ENCODE results near the gene OLIG1. TPM values are rescaled to one million over a fixed set of nuclear protein-coding genes. Genes with fewer than 3 reads are reported as not detected.

The OLIG1 gene
- total and polyA plus RNA-seq, 5 donors = 0.68 to 1.3 TPM; not detected in 3

DNA sequence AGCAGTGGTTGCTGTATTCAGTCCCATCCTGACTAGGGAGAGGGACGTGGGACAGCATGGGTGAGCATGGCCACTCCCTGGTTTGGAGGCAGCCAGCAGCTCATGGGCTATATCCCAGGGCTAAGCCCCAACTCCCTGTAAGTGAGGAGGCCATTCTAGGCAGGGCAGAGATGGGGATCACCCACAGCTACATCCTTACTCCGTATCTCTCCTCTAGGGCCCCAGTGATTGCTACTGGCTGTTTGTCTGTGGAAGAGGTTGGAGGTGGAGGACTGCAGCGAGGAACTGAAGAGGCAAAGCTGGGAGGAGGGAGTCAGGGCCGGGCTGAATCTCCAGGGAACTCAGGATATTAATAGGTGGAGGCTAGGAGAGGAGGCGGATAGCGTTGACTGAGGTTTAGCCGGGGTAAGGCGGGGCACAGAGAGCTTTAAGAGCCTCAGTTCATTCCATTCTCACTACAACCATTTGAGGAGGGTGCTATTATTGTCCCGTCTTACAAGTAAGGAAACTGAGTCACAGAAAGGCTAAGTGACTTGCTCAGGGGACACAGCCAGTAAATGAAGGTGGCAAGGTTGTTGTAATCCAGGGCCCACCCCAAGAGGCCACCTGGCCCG, 37.4 kb upstream of the OLIG1 start:
- ATAC-seq (no peak), DNase-seq (no peak)
- no peaks in the 10 kb centered on the region for H3K27me3 ChIP-seq (ENCODE audit: control insufficient read depth, insufficient read depth)
- 20% methylated on average over 10 of the region's 10 CpGs for WGBS
- no peak overlapping the region for H3K4me3 ChIP-seq (ENCODE audit: low read length)
- no peaks in the 10 kb centered on the region for H3K4me1 ChIP-seq (ENCODE audit: control insufficient read depth, insufficient read depth, low read length)
- intact Hi-C loops (cut with DNase I) = no loop called here
- no peak overlapping the region for H3K27ac ChIP-seq (ENCODE audit: low read length)
- no peaks in the 10 kb centered on the region for H3K9me3 ChIP-seq (ENCODE audit: control insufficient read depth, low read length)

DNA sequence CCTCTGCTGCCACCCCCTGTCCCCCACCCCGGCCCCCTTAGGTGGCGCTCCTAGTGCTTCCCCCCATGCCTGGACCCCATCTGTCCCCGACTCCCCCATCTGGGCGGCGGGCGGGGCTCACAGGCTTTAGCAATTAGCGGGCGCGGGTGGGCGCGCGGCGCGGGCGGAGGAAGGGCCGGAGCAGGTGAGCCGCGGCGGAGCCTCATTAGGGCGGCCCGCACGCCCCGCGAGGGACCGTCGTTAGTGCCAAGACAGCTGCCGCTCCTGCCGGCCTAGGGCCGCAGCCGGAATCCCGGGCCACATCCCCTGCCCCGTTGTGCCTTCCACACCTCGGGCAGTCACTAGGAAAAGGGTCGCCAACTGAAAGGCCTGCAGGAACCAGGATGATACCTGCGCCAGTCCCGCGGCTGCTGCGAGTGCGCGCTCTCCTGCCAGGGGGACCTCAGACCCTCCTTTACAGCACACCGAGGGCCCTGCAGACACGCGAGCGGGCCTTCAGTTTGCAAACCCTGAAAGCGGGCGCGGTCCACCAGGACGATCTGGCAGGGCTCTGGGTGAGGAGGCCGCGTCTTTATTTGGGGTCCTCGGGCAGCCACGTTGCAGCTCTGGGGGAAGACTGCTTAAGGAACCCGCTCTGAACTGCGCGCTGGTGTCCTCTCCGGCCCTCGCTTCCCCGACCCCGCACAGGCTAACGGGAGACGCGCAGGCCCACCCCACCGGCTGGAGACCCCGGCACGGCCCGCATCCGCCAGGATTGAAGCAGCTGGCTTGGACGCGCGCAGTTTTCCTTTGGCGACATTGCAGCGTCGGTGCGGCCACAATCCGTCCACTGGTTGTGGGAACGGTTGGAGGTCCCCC, 36.6 kb upstream of the OLIG1 start:
- 12% methylated on average over 76 of the region's 76 CpGs for WGBS
- Histone ChIP-seq H3K9me3 (ENCODE audit: control insufficient read depth, low read length) (no peaks in the 10 kb centered on the region), H3K27ac (ENCODE audit: low read length) (no peak overlapping the region), H3K27me3 (ENCODE audit: control insufficient read depth, insufficient read depth) (no peaks in the 10 kb centered on the region), H3K4me3 (ENCODE audit: low read length) (no peak overlapping the region), H3K4me1 (ENCODE audit: control insufficient read depth, insufficient read depth, low read length) (no peaks in the 10 kb centered on the region)
- no peak for DNase-seq
- ATAC-seq = no peak
- intact Hi-C loops (cut with DNase I) = no loop called here

DNA sequence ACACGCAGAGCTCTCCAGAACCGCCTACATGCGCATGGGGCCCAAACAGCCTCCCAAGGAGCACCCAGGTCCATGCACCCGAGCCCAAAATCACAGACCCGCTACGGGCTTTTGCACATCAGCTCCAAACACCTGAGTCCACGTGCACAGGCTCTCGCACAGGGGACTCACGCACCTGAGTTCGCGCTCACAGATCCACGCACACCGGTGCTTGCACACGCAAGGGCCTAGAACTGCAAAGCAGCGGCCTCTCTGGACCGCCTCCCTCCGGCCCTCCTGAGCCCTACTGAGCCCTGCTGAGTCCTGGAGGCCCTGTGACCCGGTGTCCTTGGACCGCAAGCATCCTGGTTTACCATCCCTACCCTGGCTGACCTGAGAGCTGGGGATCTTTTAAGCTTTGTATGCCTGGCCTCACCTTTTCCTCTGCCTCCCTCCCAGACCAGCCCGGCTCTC, 36.0 kb upstream of the OLIG1 start:
- 36% methylated on average over 20 of the region's 20 CpGs for WGBS
- ATAC-seq = no peak
- no peak for DNase-seq
- Histone ChIP-seq H3K4me1 (ENCODE audit: control insufficient read depth, insufficient read depth, low read length) (no peaks in the 10 kb centered on the region), H3K27ac (ENCODE audit: low read length) (no peak overlapping the region), H3K9me3 (ENCODE audit: control insufficient read depth, low read length) (no peaks in the 10 kb centered on the region), H3K27me3 (ENCODE audit: control insufficient read depth, insufficient read depth) (no peaks in the 10 kb centered on the region), H3K4me3 (ENCODE audit: low read length) (no peak overlapping the region)
- intact Hi-C loops (cut with DNase I) = no loop called here

DNA sequence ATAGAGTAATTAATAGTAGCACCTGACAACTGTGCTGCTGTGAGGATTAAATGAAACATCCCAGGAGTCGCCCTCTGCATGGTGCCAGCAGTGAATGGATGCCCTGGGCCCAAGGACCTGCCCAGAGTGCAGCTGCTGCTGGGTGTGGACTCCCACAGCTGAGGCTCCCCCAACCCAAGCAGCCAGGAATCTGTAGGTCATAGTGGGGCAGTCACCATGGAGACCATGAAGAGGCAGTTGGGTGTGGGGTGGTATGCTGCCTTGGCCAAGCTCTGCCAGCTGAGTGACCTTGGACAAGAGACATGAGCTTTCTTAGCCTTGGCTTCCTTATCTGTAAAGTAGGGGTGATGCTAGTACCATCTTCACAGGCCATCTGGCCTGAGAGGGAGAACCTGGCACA, 34.8 kb upstream of the OLIG1 start:
- intact Hi-C loops (cut with DNase I) = no loop called here
- DNase-seq (no peak), ATAC-seq (no peak)
- WGBS = 81% methylated on average over 1 of the region's 1 CpG
- H3K4me3 ChIP-seq (ENCODE audit: low read length) = no peak overlapping the region
- no peaks in the 10 kb centered on the region for H3K4me1 ChIP-seq (ENCODE audit: control insufficient read depth, insufficient read depth, low read length)
- H3K27ac ChIP-seq (ENCODE audit: low read length) = no peak overlapping the region
- H3K9me3 ChIP-seq (ENCODE audit: control insufficient read depth, low read length) = no peaks in the 10 kb centered on the region
- no peaks in the 10 kb centered on the region for H3K27me3 ChIP-seq (ENCODE audit: control insufficient read depth, insufficient read depth)

DNA sequence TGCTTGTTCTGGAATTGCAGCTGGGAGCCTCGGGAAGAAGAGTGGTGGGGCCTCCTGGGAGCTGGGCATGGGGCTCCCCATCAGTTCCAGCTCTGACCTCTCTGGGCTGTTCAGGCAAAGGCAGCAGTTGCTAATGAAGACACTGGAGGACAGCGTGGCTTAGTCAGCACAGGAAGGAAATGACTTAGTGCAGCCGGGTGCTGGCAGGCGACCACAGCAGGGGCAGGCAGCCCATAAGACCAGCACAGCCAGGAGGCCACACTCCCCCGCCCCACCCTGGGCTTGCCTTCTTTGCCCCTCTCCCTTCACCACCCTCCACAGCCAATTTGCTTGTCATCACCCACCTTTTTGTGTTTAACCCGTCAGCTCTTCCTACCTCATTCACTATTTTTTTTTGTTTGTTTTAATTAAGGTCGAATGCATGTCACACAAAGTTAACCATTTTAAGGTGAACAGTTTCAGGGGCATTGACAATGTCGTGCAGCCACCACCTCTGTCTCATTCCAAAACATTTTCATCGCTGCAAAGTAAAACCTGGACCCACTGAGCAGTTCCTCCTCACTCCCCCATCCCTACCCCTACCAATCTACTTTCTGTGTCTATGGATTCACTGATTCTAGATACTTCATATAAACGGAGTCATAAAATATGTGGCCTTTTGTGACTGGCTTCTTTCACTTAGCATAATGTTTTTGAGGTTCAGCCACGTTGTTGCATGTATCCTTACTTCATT, 33.3 kb upstream of the OLIG1 start:
- Histone ChIP-seq H3K4me3 (ENCODE audit: low read length) (no peak overlapping the region), H3K27ac (ENCODE audit: low read length) (no peak overlapping the region), H3K4me1 (ENCODE audit: control insufficient read depth, insufficient read depth, low read length) (no peaks in the 10 kb centered on the region), H3K27me3 (ENCODE audit: control insufficient read depth, insufficient read depth) (no peaks in the 10 kb centered on the region), H3K9me3 (ENCODE audit: control insufficient read depth, low read length) (no peaks in the 10 kb centered on the region)
- ATAC-seq (peak; percentile 53 to 77), DNase-seq (peak in 1 of 3 donors; percentile 39)
- WGBS = 37% methylated on average over 11 of the region's 11 CpGs
- intact Hi-C loops (cut with DNase I) = no loop called here

DNA sequence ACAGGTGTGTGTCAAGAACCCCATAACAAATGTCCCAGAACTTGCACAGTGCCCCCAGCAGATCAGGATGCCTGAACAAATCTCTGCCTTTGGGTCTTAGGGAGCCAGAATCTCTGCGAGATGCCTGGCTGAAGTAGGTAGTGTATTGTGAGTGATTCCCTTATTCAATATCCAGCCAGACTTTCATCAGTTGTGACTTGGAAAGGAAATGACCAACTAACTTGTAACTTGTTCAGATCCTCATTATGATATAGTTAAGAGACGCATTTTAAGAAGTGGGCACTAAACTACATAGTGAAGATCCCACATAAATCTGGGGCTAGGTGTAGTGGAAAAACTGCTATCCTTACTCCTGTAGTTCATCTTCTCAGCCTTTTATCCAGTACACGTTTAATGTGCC, 32.4 kb upstream of the OLIG1 start:
- H3K27ac ChIP-seq (ENCODE audit: low read length) = no peak overlapping the region
- WGBS = 86% methylated on average over 3 of the region's 3 CpGs
- no peak for ATAC-seq
- intact Hi-C loops (cut with DNase I) = no loop called here
- H3K27me3 ChIP-seq (ENCODE audit: control insufficient read depth, insufficient read depth) = no peaks in the 10 kb centered on the region
- DNase-seq = no peak
- no peak overlapping the region for H3K4me3 ChIP-seq (ENCODE audit: low read length)
- H3K4me1 ChIP-seq (ENCODE audit: control insufficient read depth, insufficient read depth, low read length) = no peaks in the 10 kb centered on the region
- H3K9me3 ChIP-seq (ENCODE audit: control insufficient read depth, low read length) = no peaks in the 10 kb centered on the region

DNA sequence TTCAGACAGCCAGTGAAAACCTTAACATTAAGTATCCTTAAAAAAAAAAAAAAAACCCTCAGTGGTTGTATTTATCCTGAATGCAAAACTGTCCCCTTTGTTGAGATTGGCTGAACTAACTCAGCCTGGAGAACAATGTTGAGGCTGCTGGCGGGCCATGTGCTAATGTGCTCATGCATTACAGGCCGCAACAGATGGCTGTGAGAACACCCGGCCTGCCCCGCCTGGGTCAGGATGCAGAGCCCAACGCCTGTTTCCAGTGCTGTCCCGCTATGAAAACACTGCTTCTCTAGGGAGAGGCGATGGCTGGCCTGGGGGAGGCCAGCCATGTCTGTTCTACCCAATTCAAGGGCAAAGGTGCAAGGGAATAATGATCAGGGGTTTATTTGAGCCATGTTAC, 30.4 kb upstream of the OLIG1 start:
- H3K9me3 ChIP-seq (ENCODE audit: control insufficient read depth, low read length) = no peaks in the 10 kb centered on the region
- no peak overlapping the region for H3K27ac ChIP-seq (ENCODE audit: low read length)
- no peak overlapping the region for H3K4me3 ChIP-seq (ENCODE audit: low read length)
- intact Hi-C loops (cut with DNase I) = no loop called here
- WGBS = 59% methylated on average over 7 of the region's 7 CpGs
- no peaks in the 10 kb centered on the region for H3K4me1 ChIP-seq (ENCODE audit: control insufficient read depth, insufficient read depth, low read length)
- H3K27me3 ChIP-seq (ENCODE audit: control insufficient read depth, insufficient read depth) = no peaks in the 10 kb centered on the region
- no peak for DNase-seq
- ATAC-seq = no peak

DNA sequence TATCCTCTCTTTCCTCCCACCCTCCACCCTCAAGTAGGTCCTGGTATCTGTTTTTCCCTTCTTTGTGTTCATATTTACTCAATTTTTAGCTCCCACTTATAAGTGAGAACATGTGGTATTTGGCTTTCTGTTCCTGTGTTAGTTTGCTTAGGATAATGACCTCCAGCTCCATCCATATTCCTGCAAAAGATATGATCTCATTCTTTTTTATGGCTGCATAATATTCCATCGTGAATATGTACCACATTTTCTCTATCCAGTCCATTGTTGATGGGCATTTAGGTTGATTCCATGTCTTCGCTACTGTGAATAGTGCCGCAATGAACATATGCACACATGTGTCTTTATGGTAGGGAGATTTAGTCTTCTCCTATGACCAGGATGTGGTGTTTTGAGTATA, 29.7 kb upstream of the OLIG1 start:
- no peaks in the 10 kb centered on the region for H3K9me3 ChIP-seq (ENCODE audit: control insufficient read depth, low read length)
- intact Hi-C loops (cut with DNase I) = no loop called here
- H3K27ac ChIP-seq (ENCODE audit: low read length) = no peak overlapping the region
- DNase-seq (no peak), ATAC-seq (no peak)
- no peaks in the 10 kb centered on the region for H3K4me1 ChIP-seq (ENCODE audit: control insufficient read depth, insufficient read depth, low read length)
- H3K27me3 ChIP-seq (ENCODE audit: control insufficient read depth, insufficient read depth) = no peaks in the 10 kb centered on the region
- WGBS = 93% methylated on average over 3 of the region's 3 CpGs
- H3K4me3 ChIP-seq (ENCODE audit: low read length) = no peak overlapping the region

DNA sequence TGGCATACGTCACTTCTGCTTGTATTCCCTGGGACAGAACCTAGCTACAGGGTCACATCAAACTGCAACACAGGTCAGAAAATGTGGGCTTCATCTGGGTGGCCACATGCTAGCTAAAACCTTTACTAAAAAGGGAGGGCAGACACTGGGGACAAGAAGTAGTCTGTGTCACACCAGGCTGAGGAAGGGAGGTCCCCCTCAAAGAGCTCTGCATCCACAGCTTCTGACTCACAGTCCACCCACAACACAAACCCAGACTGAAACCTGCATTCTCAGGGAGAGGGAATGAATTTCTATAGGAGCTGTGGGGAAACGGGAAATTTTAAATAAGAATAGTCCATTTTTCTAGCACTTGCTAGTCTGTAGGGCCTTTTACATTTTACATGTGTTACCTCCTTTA, 28.0 kb upstream of the OLIG1 start:
- Histone ChIP-seq H3K4me3 (ENCODE audit: low read length) (no peak overlapping the region), H3K27me3 (ENCODE audit: control insufficient read depth, insufficient read depth) (no peaks in the 10 kb centered on the region), H3K4me1 (ENCODE audit: control insufficient read depth, insufficient read depth, low read length) (no peaks in the 10 kb centered on the region), H3K27ac (ENCODE audit: low read length) (no peak overlapping the region), H3K9me3 (ENCODE audit: control insufficient read depth, low read length) (no peaks in the 10 kb centered on the region)
- intact Hi-C loops (cut with DNase I) = no loop called here
- WGBS = 38% methylated on average over 2 of the region's 2 CpGs
- ATAC-seq (no peak), DNase-seq (no peak)

DNA sequence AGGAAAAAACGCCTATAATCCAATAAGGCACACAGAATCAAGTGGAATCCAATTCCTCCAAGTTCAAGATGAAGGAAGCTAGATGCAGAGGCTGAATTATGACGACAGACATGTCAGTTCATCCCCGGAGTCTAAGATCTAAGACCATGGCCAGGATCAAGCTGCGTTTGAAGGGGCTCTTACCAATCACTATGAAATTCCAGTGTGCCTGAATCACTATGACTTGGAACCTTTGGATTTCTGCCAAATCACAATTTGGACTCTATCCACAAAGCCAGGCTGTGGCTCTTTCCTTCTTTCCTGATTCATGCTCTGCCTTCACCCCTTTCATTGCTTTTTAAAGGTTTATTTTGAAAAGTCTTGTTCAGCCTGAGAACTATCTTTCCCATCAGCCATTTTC, 27.1 kb upstream of the OLIG1 start:
- H3K4me3 ChIP-seq (ENCODE audit: low read length) = no peak overlapping the region
- no peaks in the 10 kb centered on the region for H3K27me3 ChIP-seq (ENCODE audit: control insufficient read depth, insufficient read depth)
- WGBS = 17% methylated on average over 4 of the region's 4 CpGs
- DNase-seq = no peak
- intact Hi-C loops (cut with DNase I) = no loop called here
- H3K9me3 ChIP-seq (ENCODE audit: control insufficient read depth, low read length) = no peaks in the 10 kb centered on the region
- H3K4me1 ChIP-seq (ENCODE audit: control insufficient read depth, insufficient read depth, low read length) = no peaks in the 10 kb centered on the region
- H3K27ac ChIP-seq (ENCODE audit: low read length) = no peak overlapping the region
- no peak for ATAC-seq

DNA sequence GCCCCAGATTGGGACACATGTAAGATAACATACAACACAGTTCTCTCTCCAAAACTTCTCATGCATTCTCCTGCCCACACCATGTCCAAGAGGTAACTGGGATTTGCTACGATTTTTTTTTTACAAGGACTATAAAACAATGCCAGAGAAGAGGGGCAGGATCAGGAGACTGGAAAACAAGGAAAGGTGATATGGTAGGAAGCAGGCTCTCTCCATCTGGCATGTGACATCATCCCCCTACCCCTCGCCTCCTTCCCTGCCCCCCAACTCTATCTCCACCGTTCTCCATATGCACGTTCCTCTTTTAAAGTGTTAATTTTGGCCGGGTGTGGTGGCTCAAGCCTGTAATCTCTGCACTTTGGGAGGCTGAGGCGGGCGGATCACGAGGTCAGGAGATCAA, 23.5 kb upstream of the OLIG1 start:
- Histone ChIP-seq H3K27me3 (ENCODE audit: control insufficient read depth, insufficient read depth) (no peaks in the 10 kb centered on the region), H3K4me1 (ENCODE audit: control insufficient read depth, insufficient read depth, low read length) (no peaks in the 10 kb centered on the region), H3K27ac (ENCODE audit: low read length) (no peak overlapping the region), H3K4me3 (ENCODE audit: low read length) (no peak overlapping the region), H3K9me3 (ENCODE audit: control insufficient read depth, low read length) (no peaks in the 10 kb centered on the region)
- intact Hi-C loops (cut with DNase I) = no loop called here
- ATAC-seq (no peak), DNase-seq (no peak)
- 65% methylated on average over 8 of the region's 8 CpGs for WGBS

All from right cardiac atrium (tissue), 5 donors.